HCT116 (cell line): Measurements from ENCODE around the gene MRPL58. TPM values are rescaled to one million over a fixed set of nuclear protein-coding genes. Genes with fewer than 3 reads are reported as not detected.
"Not testable (repeated sequence)": the region's sequence is repeated elsewhere in the genome, so short reads cannot be mapped to it uniquely, and the experiment has no call there.

Source experiments
- ATAC-seq: fragments of 200-7000 bp; cut with Tn5 transposase; 2 replicates; pipeline ENCODE4 v1.9.1; 2020; ENCODE audit warnings: mild to moderate bottlenecking, moderate library complexity
- BruUV-seq: library from RNA; stranded (reverse); fragments of 400-500 nt; replicated peaks from 2 replicates; lab custom pipeline; 2021; lab: Mats Ljungman, UMichigan
- CTCF ChIA-PET: fragments of 300-600 bp; sonication (Branson Sonifier 250); formaldehyde crosslinking; loops from one replicate; lab custom pipeline; 2021; ENCODE audit warnings: antibody characterized with exemption; lab: Charles Lee
- POLR2A ChIA-PET: fragments of 300-600, 350-600 bp; sonication (Branson Sonifier 250); formaldehyde crosslinking; loops from one replicate; lab custom pipeline; 2021; ENCODE audit warnings: antibody characterized with exemption; lab: Charles Lee
- RAD21 ChIA-PET, 2 experiments: fragments of 300-600 bp; sonication (Branson Sonifier 250); formaldehyde crosslinking; loops; one replicate each; lab custom pipeline; 2023; ENCODE audit warnings: low total read pairs in 2 of 2; ENCODE audit not compliant: uncharacterized antibody in 2 of 2, unreplicated experiment in 2 of 2, low non-redundant PET in 1 of 2; lab: Charles Lee
- DNase-seq: peaks from one replicate; pipeline ENCODE4 v3.0.0-alpha.2; 2010; ENCODE audit warnings: low read depth, low spot score
- H2AFZ ChIP-seq: fragments of 200-600 bp; shearing (Covaris generic), sonication (generic); 2 replicates; pipeline ENCODE4 v1.6.1; 2017; ENCODE audit warnings: low read depth, mixed run types, mixed read lengths, antibody characterized with exemption, low read length; ENCODE audit not compliant: poor library complexity, severe bottlenecking
- H3K27ac ChIP-seq: 2 replicates; pipeline ENCODE4 v1.5.1; 2012; ENCODE audit warnings: low read depth, low read length
- H3K27me3 ChIP-seq: fragments of 200-600 bp; sonication (generic); 2 replicates; pipeline ENCODE4 v1.6.1; 2016; ENCODE audit warnings: mixed run types, low read length, mixed read lengths; ENCODE audit not compliant: insufficient read depth
- H3K36me3 ChIP-seq, 2 experiments: fragments of 200-500 bp in 1 of 2; fragments of 200-600 bp in 1 of 2; sonication (Bioruptor generic) in 1 of 2; sonication (generic) in 1 of 2; 2 replicates each; pipeline versions ENCODE4 v1.5.1 to v1.6.1; 2014 to 2016; ENCODE audit warnings: low read length in 2 of 2, inconsistent platforms in 1 of 2, mixed read lengths in 1 of 2, mixed run types in 1 of 2; ENCODE audit not compliant: insufficient read depth in 2 of 2, control insufficient read depth in 1 of 2
- H3K4me1 ChIP-seq, 2 experiments: fragments of 200-600 bp in 1 of 2; sonication (generic) in 1 of 2; 2 replicates each; pipeline versions ENCODE4 v1.5.1 to v1.6.1; 2012 to 2017; ENCODE audit warnings: low read length in 2 of 2, inconsistent platforms in 1 of 2, mild to moderate bottlenecking in 1 of 2, mixed read lengths in 1 of 2, mixed run types in 1 of 2, moderate library complexity in 1 of 2; ENCODE audit not compliant: insufficient read depth in 2 of 2, control insufficient read depth in 1 of 2
- H3K4me2 ChIP-seq: fragments of 200-600 bp; sonication (generic); 2 replicates; pipeline ENCODE4 v1.6.1; 2017; ENCODE audit warnings: mixed run types, low read length, mixed read lengths
- H3K4me3 ChIP-seq, 2 experiments: fragments of 200-600 bp in 1 of 2; sonication (generic) in 1 of 2; replicated peaks in 1 of 2; 2 replicates each; pipeline ENCODE4 v1.5.1; 2011 to 2016; ENCODE audit warnings: low read length in 2 of 2, control low read depth in 1 of 2, low read depth in 1 of 2, mild to moderate bottlenecking in 1 of 2, mixed read lengths in 1 of 2, mixed run types in 1 of 2
- H3K79me2 ChIP-seq: fragments of 200-600 bp; sonication (generic); 2 replicates; pipeline ENCODE4 v1.6.1; 2017; ENCODE audit warnings: mild to moderate bottlenecking, mixed run types, low read length, moderate library complexity, mixed read lengths; ENCODE audit not compliant: insufficient read depth
- H3K9ac ChIP-seq: fragments of 200-600 bp; sonication (generic); 2 replicates; pipeline ENCODE4 v1.6.1; 2016; ENCODE audit warnings: low read length, mixed read lengths
- H3K9me2 ChIP-seq: fragments of 200-600 bp; sonication (generic), shearing (Covaris generic); 2 replicates; pipeline ENCODE4 v1.6.1; 2017; ENCODE audit warnings: mixed run types, mild to moderate bottlenecking, moderate library complexity; ENCODE audit not compliant: insufficient read depth
- H3K9me3 ChIP-seq, 2 experiments: fragments of 200-500 bp in 1 of 2; fragments of 200-600 bp in 1 of 2; sonication (Bioruptor generic) in 1 of 2; sonication (generic) in 1 of 2; 2 replicates each; pipeline ENCODE4 v1.6.1; 2014 to 2017; ENCODE audit warnings: low read length in 2 of 2, mixed read lengths in 2 of 2, inconsistent platforms in 1 of 2, low read depth in 1 of 2, mild to moderate bottlenecking in 1 of 2, mixed run types in 1 of 2, moderate library complexity in 1 of 2; ENCODE audit not compliant: control insufficient read depth in 1 of 2, insufficient read depth in 1 of 2
- H4K20me1 ChIP-seq: fragments of 200-600 bp; sonication (generic), shearing (Covaris generic); 2 replicates; pipeline ENCODE4 v1.6.1; 2017; ENCODE audit warnings: mixed run types, mild to moderate bottlenecking, moderate library complexity; ENCODE audit not compliant: insufficient read depth
- ATF3 ChIP-seq: IDR thresholded peaks from 2 replicates; pipeline ENCODE4 v1.6.1; 2012
- CBX3 ChIP-seq: IDR thresholded peaks from 2 replicates; pipeline ENCODE4 v1.6.1; 2012; ENCODE audit warnings: low read depth
- EGR1 ChIP-seq: IDR thresholded peaks from 2 replicates; pipeline ENCODE4 v1.6.1; 2012; ENCODE audit warnings: low read depth
- MAX ChIP-seq: IDR thresholded peaks from 2 replicates; pipeline ENCODE4 v1.6.1; 2012
- SP1 ChIP-seq: IDR thresholded peaks from 2 replicates; pipeline ENCODE4 v1.6.1; 2012; ENCODE audit warnings: low read depth
- SRF ChIP-seq: IDR thresholded peaks from 2 replicates; pipeline ENCODE4 v1.6.1; 2012; ENCODE audit warnings: low read depth
- ZFX ChIP-seq: fragments of 450-650 bp; IDR thresholded peaks from 2 replicates; pipeline ENCODE4 v1.6.1; 2017
- ZNF274 ChIP-seq: fragments of 200-500 bp; sonication (Bioruptor generic); IDR thresholded peaks from 2 replicates; pipeline ENCODE4 v1.6.1; 2014; ENCODE audit warnings: mild to moderate bottlenecking, low read depth, low read length, inconsistent platforms
- intact Hi-C: fragments of 100-400 bp; cut with micrococcal nuclease; formaldehyde crosslinking; loops from 2 replicates; pipeline ENCODE4 v1.10.0; 2022
- total RNA-seq: library from RNA; stranded (reverse); gene quantifications from one replicate; pipeline ENCODE4 v1.2.1, GENCODE V29; 2021; ENCODE audit not compliant: unreplicated experiment

MRPL58 gene
- total RNA-seq, 1 experiment from 2014 or later: 80.5 TPM

- H3K9me3 ChIP-seq, H3K27me3 ChIP-seq, H2AFZ ChIP-seq, H3K9me2 ChIP-seq, intact Hi-C loops, H3K36me3 ChIP-seq, DNase-seq, H4K20me1 ChIP-seq, H3K79me2 ChIP-seq: not testable (repeated sequence)
- TSS peak; percentile 82 for BruUV-seq
- ChIA-PET RAD21 (interaction anchor here in 1 of 2 experiments (0.7 kb wide), 1 partner anchor 618 kb away, joined by 4 read pairs; no protein-coding TSS in a partner anchor), POLR2A (interaction anchor here (0.6 to 2.5 kb wide), 6 partner anchors 10 to 1406 kb away, joined by 3 to 11 read pairs (median 4); partner anchors contain the start of genes HID1, MRPL58 and NUP85), CTCF (interaction anchor here (1.1 to 1.9 kb wide), 3 partner anchors 10 to 24 kb away, joined by 3 to 8 read pairs (median 3); partner anchors contain the start of gene HID1)
- peak overlapping the region; percentile 57 to 78 for H3K4me3 ChIP-seq
- peak overlapping the region; percentile 93 for H3K4me2 ChIP-seq
- peak overlapping the region; percentile 78 for H3K9ac ChIP-seq
- H3K4me1 ChIP-seq: peaks cover 14 to 30% of the 10 kb centered on the region in 2 experiments
- H3K27ac ChIP-seq: peak overlapping the region; percentile 76
- 0 out of 2 replicates have a peak, but pooled peaks have one; percentile 7 for TF ChIP-seq ZFX
- peak; percentile 7 for ATAC-seq
Observed at GRCh38 chr17:74982663-74983313, 29.7 kb upstream of the MRPL58 start.

GRCh38 chr17:74986206-74986576 is 26.3 kb upstream of the MRPL58 start:
- BruUV-seq: no TSS peak
- ATAC-seq: no peak

More at GRCh38 chr17:74986206-74986576, 26.3 kb upstream of the MRPL58 start:
- CTCF ChIA-PET: no interaction called here
- Histone ChIP-seq H3K4me3 (no peak overlapping the region), H3K4me2 (no peak overlapping the region), H3K27me3 (no peaks in the 10 kb centered on the region), H3K9me2 (no peaks in the 10 kb centered on the region), H3K4me1 (peaks cover 41 to 57% of the 10 kb centered on the region in 2 experiments), H2AFZ (no peak overlapping the region), H3K79me2 (peaks cover 22% of the 10 kb centered on the region; the same call in 1 of the 2 replicates), H3K27ac (no peak overlapping the region), H4K20me1 (no peaks in the 10 kb centered on the region), H3K9ac (no peak overlapping the region), H3K9me3 (no peaks in the 10 kb centered on the region), H3K36me3 (no peaks in the 10 kb centered on the region)
- POLR2A ChIA-PET: no interaction called here
- intact Hi-C loops: no loop called here
- TF ChIP-seq ATF3: no peak
- no peak for TF ChIP-seq ZNF274
- TF ChIP-seq CBX3: no peak
- TF ChIP-seq SP1: no peak
- no peak for TF ChIP-seq EGR1
- TF ChIP-seq SRF: no peak
- no peak for TF ChIP-seq MAX
- RAD21 ChIA-PET: no interaction called here
- no peak for DNase-seq
